IPS-NIHi7 (cell line): ENCODE data around the gene GNAI2.

Experiments
- DNase-seq: peaks from one replicate; pipeline ENCODE4 v3.0.0; 2012; ENCODE audit warnings: mixed read lengths; ENCODE audit errors: extremely low spot score

GNAI2 gene

DNA sequence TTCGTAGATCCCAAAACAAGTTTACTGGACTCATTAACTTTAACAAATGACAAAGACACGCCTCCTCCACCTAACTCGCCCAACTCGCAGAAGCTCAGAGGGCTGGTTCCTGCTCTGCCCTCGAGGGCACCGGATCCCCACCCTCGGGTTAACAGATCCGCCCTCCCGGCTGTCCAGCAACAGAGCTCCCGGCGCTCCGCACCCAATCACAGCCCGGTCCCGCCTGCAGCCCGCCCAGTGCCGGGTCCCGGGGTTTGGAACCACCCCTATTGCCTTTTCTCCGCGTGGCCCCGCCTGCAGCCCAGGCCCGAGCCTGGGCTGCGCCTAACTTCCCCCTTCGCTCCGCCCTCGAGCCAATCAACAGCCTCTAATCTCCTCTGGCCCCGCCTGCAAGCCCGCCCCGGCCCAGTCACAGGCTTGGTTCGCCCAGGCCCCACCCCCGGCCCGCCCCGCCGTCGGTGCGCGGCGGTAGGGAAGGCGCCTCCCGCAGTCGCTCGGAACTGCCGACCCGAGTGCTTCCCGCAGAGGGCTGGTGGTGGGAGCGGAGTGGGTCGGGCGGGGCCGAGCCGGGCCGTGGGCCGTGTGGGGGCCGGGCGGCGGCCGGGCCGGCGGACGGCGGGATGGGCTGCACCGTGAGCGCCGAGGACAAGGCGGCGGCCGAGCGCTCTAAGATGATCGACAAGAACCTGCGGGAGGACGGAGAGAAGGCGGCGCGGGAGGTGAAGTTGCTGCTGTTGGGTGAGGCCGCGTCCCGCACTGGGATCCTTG, at the start of gene GNAI2:
Gene GNAI2 (plus strand): TSS at position 489 of the 768 bp plus-strand sequence. CDS start 132 bp downstream, at position 621.
- peak; percentile 98 for DNase-seq

DNA sequence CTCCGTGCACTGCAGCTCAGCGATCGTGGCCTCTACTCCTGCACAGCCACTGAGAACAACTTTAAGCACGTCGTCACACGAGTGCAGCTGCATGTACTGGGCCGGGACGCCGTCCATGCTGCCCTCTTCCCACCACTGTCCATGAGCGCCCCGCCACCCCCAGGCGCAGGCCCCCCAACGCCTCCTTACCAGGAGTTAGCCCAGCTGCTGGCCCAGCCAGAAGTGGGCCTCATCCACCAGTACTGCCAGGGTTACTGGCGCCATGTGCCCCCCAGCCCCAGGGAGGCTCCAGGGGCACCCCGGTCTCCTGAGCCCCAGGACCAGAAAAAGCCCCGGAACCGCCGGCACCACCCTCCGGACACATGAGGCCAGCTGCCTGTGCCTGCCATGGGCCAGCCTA, 48.3 kb upstream of the GNAI2 start:
- DNase-seq: no peak

DNA sequence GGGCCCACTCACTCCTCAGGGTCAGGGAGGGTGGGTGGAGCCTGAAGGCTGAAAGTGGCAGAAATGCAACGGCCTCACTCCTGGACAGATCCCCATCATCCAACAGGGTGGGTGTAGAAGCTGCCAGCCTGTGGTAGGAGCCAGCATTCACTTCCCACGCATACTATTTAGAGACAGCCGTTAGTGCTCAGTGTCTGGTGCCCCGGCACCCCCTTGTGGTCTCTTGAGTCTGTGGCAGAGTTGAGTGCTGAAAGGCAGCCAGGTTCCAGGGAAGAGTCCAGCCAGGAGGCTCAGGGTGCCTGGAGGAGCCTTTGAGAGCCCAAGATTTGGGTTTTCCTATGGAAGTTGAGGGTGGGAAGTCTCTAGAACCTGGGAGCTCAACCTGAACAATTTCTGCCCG, 46.7 kb upstream of the GNAI2 start:
- DNase-seq: peak; percentile 86

DNA sequence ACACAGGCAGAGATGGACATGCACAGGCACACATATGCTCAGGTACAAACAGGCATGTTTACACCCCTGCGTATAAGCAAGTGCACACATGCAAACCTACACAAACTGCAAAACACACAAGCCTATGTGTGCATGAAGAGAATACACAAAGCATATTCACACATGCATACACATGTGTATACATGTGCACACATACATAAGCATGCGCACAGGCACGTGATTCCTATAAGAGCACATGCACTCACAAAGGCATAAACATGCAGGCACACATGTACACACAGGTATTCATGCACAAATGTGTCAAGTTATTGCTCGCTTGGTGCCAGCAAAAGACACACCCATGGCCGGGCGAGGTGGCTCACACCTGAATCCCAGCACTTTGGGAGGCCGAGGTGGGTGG, 46.0 kb upstream of the GNAI2 start:
- DNase-seq: no peak

DNA sequence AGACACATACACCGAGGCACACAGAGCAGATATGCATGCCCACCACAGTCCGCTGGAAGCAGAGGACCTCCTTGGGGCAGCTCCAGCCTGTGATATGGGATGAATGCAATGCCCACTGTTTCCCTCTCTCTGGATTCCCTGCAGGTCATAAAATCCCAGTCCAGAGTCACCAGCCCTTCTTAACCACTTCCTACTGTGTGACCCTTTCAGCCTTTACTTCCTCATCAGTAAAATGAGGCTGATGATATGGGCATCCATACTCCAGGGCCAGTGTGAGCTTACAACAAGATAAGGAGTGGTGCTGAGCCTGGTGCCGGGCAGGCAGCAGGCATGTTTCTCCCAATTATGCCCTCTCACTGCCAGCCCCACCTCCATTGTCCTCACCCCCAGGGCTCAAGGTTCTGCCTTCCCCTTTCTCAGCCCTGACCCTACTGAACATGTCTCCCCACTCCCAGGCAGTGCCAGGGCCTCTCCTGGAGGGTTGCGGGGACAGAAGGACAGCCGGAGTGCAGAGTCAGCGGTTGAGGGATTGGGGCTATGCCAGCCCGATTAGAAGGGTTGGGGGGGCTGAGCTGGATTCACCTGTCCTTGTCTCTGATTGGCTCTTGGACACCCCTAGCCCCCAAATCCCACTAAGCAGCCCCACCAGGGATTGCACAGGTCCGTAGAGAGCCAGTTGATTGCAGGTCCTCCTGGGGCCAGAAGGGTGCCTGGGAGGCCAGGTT, 44.9 kb upstream of the GNAI2 start, which contains the start of gene GNAT1:
Gene GNAT1 (plus strand): TSS at position 675 of the 725 bp plus-strand sequence. CDS start 116 bp downstream, outside the sequence.
- no peak for DNase-seq

DNA sequence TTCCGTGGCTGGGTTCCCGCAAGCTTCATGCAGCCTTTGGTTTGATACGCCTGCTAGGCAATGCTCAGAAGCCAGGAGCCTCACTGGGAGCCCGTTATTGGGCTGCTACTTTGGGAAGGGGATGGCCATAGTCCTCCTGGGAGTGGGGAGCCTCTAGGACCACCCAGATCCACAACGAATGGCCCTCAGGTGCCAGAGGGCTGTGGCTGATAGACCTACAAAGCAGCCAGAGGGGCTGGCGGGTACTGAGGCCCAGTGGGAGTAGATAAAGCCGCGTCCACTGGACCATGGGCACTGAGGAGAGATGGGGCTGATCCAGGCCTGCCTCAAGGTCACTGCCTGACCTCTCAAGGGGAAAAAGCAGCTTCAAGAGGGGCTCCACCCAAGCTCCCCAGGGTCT, 43.9 kb upstream of the GNAI2 start:
- no peak for DNase-seq

DNA sequence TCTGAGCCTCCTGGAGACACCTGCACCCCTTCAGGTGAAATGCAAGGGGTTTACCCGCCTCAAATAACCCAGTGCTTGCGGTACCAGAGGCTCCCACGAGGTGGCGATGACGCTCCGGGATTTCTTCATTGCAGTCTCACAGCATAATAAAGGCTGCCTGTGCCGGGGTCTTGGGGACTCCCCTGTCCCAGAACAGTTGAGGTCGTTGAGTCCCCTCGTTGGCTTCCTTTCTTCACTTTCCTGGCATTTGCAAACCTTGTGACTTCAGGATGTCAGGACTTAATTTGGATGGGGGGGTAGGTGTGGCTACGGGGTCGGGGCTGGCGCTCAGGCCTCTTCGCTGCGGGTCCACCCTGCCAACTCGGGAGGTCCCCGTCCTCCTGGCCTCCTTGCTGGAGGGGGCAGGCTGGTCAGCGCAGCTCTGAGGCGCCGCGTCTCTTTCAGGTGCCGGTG, 43.3 kb upstream of the GNAI2 start:
- peak; percentile 80 for DNase-seq

DNA sequence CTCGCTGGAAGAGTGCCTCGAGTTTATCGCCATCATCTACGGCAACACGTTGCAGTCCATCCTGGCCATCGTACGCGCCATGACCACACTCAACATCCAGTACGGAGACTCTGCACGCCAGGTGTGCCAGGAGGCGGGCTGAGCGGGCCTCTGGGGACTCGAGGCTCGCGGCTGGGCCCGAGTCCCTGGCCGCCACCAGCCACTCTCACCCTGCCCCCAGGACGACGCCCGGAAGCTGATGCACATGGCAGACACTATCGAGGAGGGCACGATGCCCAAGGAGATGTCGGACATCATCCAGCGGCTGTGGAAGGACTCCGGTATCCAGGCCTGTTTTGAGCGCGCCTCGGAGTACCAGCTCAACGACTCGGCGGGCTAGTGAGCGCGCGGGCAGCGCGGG, 42.7 kb upstream of the GNAI2 start:
- DNase-seq: no peak

DNA sequence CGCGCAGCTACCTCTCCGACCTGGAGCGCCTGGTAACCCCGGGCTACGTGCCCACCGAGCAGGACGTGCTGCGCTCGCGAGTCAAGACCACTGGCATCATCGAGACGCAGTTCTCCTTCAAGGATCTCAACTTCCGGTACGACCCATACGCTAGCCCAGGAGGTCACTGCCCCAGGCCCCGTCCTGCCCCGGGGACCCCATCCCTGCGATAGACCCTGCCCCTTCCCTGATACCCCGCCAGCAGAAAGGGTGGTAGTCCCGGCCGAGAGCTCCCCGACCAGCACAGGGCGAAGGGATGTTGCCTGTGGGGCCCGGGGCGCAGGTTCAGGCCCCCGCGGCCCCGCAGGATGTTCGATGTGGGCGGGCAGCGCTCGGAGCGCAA, 42.3 kb upstream of the GNAI2 start:
- DNase-seq: no peak

DNA sequence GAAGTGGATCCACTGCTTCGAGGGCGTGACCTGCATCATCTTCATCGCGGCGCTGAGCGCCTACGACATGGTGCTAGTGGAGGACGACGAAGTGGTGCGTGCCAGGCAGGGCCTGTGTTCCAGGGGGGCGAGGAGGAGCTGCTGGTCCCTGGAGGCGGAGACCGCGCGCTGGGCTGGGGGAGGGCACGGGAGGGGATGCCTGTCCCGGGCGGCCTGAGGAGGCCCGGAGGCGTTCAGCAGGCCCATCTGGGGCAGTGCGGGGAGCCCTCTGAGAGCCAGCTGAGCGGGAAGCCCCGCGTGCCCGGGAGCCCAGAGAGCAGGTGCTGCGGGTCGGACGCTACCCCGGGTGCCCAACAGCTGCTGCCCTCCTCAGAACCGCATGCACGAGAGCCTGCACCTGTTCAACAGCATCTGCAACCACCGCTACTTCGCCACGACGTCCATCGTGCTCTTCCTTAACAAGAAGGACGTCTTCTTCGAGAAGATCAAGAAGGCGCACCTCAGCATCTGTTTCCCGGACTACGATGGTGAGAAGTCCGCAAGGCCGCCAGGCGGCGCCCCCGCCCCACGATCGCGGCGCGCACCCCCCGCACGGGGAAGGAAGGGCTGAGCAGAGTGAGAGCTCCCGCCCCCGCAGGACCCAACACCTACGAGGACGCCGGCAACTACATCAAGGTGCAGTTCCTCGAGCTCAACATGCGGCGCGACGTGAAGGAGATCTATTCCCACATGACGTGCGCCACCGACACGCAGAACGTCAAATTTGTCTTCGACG, 41.7 kb upstream of the GNAI2 start:
- peak; percentile 85 for DNase-seq

DNA sequence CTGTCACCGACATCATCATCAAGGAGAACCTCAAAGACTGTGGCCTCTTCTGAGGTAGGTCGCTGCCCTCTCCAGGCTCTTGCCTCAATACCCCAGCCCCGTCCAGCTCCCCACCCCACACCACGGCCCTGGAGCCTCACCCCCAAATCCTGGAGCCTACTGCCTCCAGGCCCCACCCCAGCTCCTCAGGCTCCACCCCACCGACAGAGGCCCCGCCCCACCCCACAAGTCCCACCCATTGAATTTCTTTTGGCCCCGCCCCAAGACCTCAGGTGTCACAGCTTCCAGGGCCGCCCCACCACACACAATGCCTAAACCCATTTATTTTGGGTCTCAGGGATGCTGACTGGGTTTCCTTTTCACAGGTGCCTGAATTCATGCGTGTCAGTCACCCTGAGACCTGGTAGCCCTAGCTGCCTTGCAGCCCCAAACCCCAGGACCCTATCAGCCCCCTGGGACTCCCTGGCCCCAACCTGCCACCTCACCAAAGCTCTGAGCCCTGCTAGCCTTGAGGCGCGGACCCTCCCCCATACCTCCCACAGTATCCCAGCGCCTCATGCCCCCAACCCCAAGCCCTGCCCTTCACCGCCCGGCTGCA, 41.0 kb upstream of the GNAI2 start:
- peak; percentile 84 for DNase-seq

DNA sequence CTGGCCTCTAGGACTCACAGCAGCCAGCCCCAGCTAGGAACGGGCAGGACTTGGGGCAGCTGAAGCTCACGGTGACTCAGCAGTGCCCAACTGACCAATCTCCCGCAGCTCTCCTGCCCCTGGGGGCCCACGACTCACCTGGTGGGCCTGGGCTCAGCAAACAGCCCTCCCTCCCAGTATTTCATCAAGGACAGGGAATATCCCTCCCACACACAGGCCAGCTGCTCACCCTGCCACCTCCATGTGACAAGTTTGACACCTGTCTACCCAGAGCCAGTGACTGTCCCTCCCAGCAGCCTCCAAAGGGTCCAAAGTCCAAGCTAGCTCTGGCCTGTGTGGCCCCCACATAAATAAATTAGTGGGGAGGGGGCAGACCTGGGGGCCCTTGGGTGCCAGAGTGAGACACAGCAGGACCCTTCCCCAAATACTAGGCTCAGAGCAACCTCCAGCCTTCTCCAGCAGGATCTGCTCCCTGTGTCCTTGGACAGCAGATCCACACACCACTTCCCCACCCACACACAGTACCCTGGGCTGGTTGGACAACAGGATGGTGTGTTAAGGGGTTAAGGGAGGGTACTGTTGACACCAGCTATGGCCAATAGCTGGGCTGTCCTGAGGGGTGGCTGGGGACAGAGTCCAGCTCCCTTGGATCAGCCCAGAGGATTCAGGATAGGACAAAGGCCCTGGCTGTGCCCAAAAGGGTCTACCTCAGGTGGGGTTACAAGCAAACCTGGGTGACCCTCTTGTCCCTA, 40.3 kb upstream of the GNAI2 start:
- DNase-seq: no peak

DNA sequence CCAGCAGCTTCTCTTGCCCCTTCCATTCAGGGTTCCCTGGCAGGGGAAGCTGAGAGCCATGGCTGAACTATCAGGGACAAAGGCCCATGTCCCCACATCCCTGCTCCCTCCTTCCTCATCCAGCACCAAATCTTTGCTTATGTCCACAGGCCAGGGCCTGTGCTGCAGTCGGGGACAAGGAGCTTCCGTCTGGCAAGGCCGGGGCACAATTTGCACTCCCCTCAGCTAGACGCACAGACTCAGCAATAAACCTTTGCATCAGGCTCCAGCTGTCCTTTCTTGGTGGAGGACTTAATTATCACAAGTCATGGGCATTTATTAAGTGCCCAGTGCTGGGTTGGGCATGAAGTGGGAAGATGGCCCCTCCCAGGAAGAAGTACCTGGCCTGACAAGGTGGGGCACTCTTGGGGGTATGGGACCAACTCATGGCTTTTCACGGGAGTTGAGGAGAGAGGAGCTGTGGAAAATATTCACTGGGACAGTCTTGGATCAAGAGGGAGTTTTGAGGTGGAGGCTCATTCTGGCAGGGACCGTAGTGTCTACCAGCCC, 39.7 kb upstream of the GNAI2 start:
- DNase-seq: no peak

DNA sequence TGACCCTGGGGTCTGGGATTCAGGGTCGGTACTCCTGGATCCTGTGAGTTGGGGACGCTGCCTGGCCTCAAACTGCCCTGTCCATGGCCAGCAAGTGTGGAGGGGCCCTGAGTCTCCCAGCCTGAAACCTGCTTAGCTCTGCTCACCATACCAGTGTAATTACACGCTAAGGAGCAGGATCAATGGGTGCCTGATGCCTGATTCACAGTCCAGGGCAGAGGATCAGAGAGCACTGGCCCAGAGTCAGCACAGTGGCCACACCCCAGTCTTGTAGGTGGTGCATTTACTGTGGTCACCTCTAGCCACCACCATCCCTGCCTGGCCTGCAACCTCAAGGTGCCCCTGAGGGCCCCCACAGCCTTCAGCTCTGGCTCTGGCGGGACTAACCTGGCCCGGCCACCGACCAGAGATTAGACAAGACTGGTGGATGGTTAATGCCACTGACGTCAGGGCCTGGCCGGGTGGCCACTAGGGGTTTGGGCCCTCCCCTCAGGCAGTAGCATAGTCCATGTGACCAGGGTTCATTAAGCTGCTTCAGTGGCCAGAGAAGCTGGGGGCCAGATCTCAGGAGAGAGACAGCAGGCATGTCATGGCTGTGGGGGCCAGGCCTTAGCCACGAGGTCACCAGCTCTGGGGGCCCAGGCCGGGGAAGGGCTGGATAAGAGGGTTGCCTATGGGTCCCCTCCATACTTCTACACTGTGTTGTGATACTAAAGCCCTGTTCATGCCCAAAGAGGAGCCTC, 34.3 kb upstream of the GNAI2 start:
- DNase-seq: no peak

DNA sequence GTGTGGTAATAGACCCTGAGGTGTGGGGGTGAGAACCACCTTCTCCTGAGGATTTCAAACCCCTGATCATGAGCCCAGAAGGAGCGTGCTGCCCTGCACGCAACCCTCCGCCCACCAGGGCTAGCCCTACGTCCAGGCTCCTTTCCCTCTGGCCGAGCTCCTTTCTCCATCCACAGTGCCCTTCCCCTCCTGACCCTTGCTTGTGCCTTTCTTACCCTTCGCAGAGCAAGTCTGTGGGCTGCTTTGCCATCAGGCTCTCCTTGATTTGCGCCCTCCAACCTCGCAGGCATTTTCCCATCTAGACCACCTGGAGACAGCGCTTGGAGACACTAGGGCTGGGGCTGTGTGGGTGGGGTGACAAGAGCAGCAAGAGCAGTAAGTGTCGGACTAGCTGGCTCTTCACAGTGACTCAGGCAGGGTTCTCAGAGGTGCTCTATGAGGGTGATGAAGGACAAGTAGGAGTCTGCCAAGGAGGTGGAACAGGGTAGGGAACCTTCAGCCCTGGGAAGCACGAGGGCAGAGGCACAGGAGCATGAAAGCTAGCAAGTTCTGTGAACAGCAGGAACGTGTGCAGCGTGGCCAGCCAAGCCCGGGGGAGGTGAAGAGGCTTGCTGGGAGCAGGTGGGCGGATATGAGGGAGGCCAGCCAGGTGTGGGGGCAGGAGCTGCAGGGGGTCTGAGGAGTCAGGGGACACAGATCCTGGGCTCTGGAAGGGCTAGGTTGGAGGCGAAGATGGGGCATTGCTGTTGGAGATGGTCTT, 33.5 kb upstream of the GNAI2 start:
- no peak for DNase-seq

DNA sequence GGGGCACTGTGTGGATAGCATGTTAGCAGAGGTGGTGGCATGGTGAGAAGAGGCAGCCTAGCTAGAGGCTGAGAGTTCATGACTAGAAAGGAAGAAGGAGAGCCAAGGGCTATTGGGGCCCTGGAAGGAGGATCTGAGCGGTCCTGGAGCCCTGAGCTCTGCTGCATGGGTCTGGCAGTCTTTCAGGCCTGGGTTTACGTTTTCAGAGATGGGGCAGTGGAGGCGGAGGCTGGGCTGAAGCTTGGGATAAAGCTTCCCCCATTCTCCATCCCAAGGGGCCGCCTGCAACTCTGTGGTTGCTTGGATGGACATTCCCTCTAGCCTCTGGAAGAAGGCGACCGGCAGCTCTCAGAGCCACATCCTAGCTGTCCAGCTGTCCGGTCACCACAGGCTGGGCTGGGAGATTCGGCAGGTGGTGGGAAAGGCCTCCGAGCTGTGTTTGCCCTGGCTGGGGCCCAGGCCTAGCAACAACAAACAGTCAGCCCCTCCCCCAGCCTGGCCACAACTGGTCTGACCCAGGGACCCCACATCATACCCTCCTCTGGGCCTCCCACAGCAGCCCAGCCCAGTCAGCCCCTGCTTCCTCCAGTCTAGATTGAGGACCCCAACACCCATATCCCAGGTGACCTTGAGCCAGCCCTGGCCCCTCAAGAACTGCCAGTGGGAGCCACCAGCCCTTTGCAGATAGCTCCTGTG, 32.7 kb upstream of the GNAI2 start:
- no peak for DNase-seq

DNA sequence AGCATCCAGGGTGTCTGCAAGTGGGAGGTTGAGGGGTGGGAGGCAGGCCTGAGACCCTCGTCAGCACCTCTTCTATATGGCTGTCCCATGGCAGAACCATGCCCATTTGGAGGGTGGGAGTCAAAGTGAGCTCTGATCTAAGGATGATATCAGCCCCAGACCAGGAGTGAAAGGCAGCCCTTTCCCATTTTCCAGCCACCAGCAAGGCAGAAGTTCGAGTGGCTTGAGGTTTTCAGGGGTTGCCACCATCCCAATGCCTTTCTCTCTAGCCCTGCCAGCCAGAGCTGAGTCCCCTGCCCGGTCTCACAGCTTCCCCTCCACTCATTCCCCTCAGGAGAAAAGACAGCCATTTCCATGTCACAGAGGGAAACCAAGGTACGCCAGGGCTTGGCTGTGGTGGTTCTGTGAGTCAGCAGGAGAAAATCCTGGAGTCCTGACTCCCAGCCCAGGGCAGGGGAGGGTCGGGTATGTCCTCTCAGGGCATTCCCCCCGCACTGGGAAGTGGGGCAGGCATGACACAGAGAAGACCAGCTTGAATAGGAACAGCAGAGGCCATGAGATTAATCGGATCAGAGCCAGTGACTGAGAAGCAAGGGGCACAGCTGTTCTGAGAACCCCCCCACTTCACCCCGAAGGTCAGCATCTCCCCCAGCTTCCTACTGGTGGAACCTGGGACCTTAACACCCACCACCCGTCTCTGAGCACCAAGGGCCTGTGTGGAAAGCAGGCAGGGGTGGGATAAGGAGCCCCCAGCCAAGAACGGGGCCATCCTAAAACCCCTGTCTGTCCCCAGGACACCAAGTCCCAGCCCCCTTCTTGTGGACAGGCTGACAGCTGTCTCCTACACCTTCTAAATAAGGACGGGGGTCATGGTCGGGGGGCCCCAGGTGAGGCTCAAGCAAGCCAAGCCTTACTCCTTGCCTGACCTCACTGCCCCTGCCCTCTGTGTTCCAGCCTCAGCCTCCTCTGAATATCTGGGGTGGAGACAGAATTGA, 31.9 kb upstream of the GNAI2 start:
- DNase-seq: no peak
